ENCODE results near the gene LOXL3.

LOXL3 gene

DNA sequence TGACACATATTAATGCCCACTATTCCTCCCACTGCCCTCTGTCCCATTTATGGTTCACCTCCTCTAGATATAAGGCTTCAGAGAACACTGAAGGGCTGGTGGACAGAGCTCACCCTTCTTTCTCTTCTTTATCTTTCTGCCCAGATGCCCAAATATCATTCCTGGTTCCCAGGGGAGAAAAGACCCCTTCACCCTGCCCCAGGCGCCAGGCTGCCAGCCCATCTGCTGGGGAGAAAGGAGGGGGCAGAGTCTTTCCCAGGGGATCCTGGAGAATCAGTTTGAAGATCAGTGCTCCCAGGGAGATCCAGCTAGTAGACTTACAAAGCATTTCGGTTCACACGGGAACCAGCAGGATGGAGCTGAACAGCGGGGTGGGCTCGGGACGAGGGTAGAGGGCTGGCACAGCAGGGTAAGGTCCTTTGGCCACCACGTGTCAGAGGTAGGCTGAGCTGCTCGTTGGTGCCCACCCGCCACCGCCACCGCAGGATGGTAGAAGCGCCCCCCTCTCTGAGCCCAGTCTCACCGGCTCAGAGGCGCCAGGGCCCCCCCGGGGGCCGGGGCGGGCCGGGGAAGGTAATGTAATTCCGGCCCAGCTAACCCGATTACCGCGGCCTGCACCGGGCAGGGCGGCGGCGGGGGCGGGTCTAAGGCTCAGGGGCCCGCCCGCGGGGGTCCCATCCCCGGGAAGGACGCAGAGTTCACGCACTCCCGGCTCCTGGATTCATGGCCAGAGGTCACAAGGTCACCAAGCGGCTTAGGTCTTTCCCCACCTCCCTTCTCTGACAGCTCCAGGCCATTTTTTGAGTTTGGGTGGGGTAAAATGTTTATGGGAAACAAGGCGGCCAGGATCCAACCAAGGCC is 40.8 kb downstream of the LOXL3 start:
- H3K36me3 ChIP-seq (ENCODE audit: insufficient read depth, low read length): no peaks in the 10 kb centered on the region
- TF ChIP-seq, protein P1, sequence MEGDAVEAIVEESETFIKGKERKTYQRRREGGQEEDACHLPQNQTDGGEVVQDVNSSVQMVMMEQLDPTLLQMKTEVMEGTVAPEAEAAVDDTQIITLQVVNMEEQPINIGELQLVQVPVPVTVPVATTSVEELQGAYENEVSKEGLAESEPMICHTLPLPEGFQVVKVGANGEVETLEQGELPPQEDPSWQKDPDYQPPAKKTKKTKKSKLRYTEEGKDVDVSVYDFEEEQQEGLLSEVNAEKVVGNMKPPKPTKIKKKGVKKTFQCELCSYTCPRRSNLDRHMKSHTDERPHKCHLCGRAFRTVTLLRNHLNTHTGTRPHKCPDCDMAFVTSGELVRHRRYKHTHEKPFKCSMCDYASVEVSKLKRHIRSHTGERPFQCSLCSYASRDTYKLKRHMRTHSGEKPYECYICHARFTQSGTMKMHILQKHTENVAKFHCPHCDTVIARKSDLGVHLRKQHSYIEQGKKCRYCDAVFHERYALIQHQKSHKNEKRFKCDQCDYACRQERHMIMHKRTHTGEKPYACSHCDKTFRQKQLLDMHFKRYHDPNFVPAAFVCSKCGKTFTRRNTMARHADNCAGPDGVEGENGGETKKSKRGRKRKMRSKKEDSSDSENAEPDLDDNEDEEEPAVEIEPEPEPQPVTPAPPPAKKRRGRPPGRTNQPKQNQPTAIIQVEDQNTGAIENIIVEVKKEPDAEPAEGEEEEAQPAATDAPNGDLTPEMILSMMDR (conservative IDR thresholded peaks at IDR 0.05; ENCODE audit: low read length): no peak
- no peak for TF ChIP-seq EZH2phosphoT487 (IDR thresholded peaks at IDR 0.05; ENCODE audit: borderline replicate concordance)
- no peaks in the 10 kb centered on the region for H4K20me1 ChIP-seq (ENCODE audit: insufficient read depth, low read length, poor library complexity, severe bottlenecking)
- H3K9me3 ChIP-seq (ENCODE audit: insufficient read depth, low read depth, low read length): no peaks in the 10 kb centered on the region
- H3K4me1 ChIP-seq (ENCODE audit: insufficient read depth, low read length, poor library complexity, severe bottlenecking): peaks cover 11% of the 10 kb centered on the region
- H2AFZ ChIP-seq (ENCODE audit: low read length): no peak overlapping the region
- H3K9me2 ChIP-seq (replicated peaks; ENCODE audit: low read depth, low read length): no peaks in the 10 kb centered on the region
- no peaks in the 10 kb centered on the region for H3K79me2 ChIP-seq (ENCODE audit: insufficient read depth, low read length)
- H3K27me3 ChIP-seq (ENCODE audit: insufficient read depth, low read length, poor library complexity, severe bottlenecking): peaks cover 14% of the 10 kb centered on the region
- H3K4me2 ChIP-seq (ENCODE audit: low read depth, low read length, poor library complexity, severe bottlenecking): no peak overlapping the region
- H3F3A ChIP-seq (ENCODE audit: low read depth): no peaks in the 10 kb centered on the region
- H3K9ac ChIP-seq (ENCODE audit: low read depth, low read length, poor library complexity, severe bottlenecking): no peak overlapping the region
- H3K4me3 ChIP-seq (ENCODE audit: low read length, poor library complexity, severe bottlenecking): no peak overlapping the region

DNA sequence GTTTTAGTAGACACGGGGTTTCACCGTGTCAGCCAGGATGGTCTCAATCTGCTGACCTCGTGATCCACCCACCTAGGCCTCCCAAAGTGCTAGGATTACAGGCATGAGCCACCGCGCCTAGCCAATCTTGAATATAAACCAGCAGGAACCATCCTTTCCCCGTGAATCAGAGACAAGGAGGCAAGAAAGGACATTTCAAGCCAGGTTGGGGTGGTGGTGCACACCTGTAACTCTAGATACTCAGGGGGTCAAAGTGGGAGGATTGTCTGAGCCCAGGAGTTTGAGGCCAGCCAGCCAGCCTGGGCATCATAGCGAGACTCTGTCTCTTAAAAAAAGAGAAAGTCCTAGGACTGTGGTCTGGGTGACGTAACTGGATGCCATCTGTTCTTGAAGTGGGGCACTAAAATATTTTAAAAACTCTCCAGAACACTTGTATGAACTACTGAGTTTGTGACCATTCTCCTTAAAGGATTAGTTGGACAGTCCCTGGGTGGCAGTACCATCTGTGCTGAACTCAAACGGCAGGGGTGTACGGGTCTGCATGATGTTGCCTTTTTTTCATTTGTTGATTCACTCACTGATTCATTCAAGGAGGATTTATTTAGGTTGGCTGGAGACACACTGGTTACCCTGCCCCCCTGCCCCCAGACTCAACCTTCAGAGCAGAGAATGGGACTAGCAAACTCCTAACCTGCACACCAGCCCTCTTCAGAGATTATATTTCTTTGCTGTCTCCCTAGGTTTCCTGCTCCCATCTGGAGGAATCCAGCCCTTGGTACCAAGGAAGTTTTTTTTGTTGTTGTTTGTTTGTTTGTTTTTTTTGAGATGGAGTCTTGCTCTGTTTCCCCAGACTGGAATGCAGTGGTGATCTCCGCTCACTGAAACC is 42.4 kb downstream of the LOXL3 start:
- Histone ChIP-seq H3K27me3 (ENCODE audit: insufficient read depth, low read length, poor library complexity, severe bottlenecking) (peaks cover 14% of the 10 kb centered on the region), H3K79me2 (ENCODE audit: insufficient read depth, low read length) (peaks cover 7% of the 10 kb centered on the region; the same call in 1 of the 2 replicates), H3K9me3 (ENCODE audit: insufficient read depth, low read depth, low read length) (no peaks in the 10 kb centered on the region), H3K4me2 (ENCODE audit: low read depth, low read length, poor library complexity, severe bottlenecking) (no peak overlapping the region), H2AFZ (ENCODE audit: low read length) (no peak overlapping the region), H3K9ac (ENCODE audit: low read depth, low read length, poor library complexity, severe bottlenecking) (no peak overlapping the region), H3K4me3 (ENCODE audit: low read length, poor library complexity, severe bottlenecking) (no peak overlapping the region), H3K36me3 (ENCODE audit: insufficient read depth, low read length) (no peaks in the 10 kb centered on the region), H3F3A (ENCODE audit: low read depth) (no peaks in the 10 kb centered on the region), H3K9me2 (replicated peaks; ENCODE audit: low read depth, low read length) (no peaks in the 10 kb centered on the region), H3K4me1 (ENCODE audit: insufficient read depth, low read length, poor library complexity, severe bottlenecking) (peaks cover 21% of the 10 kb centered on the region), H4K20me1 (ENCODE audit: insufficient read depth, low read length, poor library complexity, severe bottlenecking) (no peaks in the 10 kb centered on the region)
- TF ChIP-seq, protein P1 (conservative IDR thresholded peaks at IDR 0.05; ENCODE audit: low read length): no peak
- TF ChIP-seq EZH2phosphoT487 (IDR thresholded peaks at IDR 0.05; ENCODE audit: borderline replicate concordance): no peak

- Histone ChIP-seq H3K9ac (ENCODE audit: low read depth, low read length, poor library complexity, severe bottlenecking) (no peak overlapping the region), H3K4me1 (ENCODE audit: insufficient read depth, low read length, poor library complexity, severe bottlenecking) (peaks cover 26% of the 10 kb centered on the region), H2AFZ (ENCODE audit: low read length) (no peak overlapping the region), H3K4me3 (ENCODE audit: low read length, poor library complexity, severe bottlenecking) (no peak overlapping the region), H3K79me2 (ENCODE audit: insufficient read depth, low read length) (peaks cover 15% of the 10 kb centered on the region; the same call in 1 of the 2 replicates), H3K4me2 (ENCODE audit: low read depth, low read length, poor library complexity, severe bottlenecking) (no peak overlapping the region), H3K27me3 (ENCODE audit: insufficient read depth, low read length, poor library complexity, severe bottlenecking) (peaks cover 14% of the 10 kb centered on the region), H3F3A (ENCODE audit: low read depth) (no peaks in the 10 kb centered on the region), H3K9me2 (replicated peaks; ENCODE audit: low read depth, low read length) (no peaks in the 10 kb centered on the region), H3K9me3 (ENCODE audit: insufficient read depth, low read depth, low read length) (no peaks in the 10 kb centered on the region), H4K20me1 (ENCODE audit: insufficient read depth, low read length, poor library complexity, severe bottlenecking) (no peaks in the 10 kb centered on the region), H3K36me3 (ENCODE audit: insufficient read depth, low read length) (no peaks in the 10 kb centered on the region)
- TF ChIP-seq, protein P1 (conservative IDR thresholded peaks at IDR 0.05; ENCODE audit: low read length): no peak
- TF ChIP-seq EZH2phosphoT487 (IDR thresholded peaks at IDR 0.05; ENCODE audit: borderline replicate concordance): no peak
These were observed 43.5 kb downstream of the LOXL3 start for GRCh38 chr2:74510272-74510671.

Measured in Loucy (cell line).